ENCODE measurements around the gene QARS1. TPM values are rescaled to one million over a fixed set of nuclear protein-coding genes. Genes with fewer than 3 reads are reported as not detected.
A peak's percentile ranks its signal among the peaks of the same experiment; 100 is the strongest.

QARS1 gene
- total RNA-seq, 4 donors from 2014 or later = 297 to 451 (median 380) TPM

DNA sequence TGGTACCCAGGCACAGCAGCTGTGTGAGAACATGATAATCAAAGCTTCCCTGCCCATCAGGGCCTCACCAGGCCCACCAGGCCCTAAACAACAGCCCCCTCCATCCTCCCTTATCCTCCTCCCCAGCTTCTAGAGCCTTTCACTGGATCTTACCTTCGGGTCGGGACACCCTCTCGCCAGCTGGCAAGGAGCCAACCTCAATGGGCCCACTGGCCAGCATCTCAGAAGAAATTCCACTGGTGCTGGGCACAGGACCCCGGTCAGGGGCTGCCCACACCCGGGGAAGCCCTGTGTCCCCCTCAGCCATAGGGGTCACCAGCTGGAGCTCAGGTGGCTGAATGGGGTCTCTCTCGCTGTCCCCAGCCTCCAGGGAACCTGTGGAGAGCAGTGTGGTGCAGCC, 6.8 kb upstream of the QARS1 start:
- Histone ChIP-seq H3K27me3 (no peaks in the 10 kb centered on the region), H3K27ac (no peak overlapping the region), H3K4me1 (no peaks in the 10 kb centered on the region), H3K36me3 (peaks cover 90% of the 10 kb centered on the region), H3K9me3 (no peaks in the 10 kb centered on the region), H3K4me3 (no peak overlapping the region)
- DNase-seq (ENCODE audit: low spot score in 2 of 2) = no peak
- WGBS = 59% methylated on average over 5 of the region's 6 CpGs
- TF ChIP-seq, protein P1, sequence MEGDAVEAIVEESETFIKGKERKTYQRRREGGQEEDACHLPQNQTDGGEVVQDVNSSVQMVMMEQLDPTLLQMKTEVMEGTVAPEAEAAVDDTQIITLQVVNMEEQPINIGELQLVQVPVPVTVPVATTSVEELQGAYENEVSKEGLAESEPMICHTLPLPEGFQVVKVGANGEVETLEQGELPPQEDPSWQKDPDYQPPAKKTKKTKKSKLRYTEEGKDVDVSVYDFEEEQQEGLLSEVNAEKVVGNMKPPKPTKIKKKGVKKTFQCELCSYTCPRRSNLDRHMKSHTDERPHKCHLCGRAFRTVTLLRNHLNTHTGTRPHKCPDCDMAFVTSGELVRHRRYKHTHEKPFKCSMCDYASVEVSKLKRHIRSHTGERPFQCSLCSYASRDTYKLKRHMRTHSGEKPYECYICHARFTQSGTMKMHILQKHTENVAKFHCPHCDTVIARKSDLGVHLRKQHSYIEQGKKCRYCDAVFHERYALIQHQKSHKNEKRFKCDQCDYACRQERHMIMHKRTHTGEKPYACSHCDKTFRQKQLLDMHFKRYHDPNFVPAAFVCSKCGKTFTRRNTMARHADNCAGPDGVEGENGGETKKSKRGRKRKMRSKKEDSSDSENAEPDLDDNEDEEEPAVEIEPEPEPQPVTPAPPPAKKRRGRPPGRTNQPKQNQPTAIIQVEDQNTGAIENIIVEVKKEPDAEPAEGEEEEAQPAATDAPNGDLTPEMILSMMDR (IDR thresholded peaks at IDR 0.05) = no peak
- TF ChIP-seq POLR2AphosphoS5 (IDR thresholded peaks at IDR 0.05) (no peak), POLR2A (IDR thresholded peaks at IDR 0.05) (no peak), EP300 (IDR thresholded peaks at IDR 0.05) (no peak)

DNA sequence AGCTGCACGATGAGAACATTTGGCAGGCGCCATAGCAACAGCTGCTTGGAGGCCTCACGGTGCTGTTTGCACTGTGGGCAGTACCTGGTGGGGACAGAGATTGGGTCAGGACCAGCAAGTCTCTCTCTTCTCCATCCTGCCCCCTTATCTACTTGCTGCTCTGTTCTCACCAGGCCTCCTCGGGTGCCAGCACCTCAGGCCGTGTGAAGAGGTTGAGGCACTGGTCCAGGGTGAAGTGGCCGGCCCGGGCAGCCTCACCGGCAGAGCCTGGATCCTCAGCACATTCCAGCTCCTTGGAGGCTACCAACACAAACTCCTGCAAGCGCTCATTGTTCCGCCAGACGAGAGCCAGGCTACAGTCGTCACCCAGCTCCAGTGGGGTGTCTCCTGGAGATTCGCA, 6.2 kb upstream of the QARS1 start:
- Histone ChIP-seq H3K27ac (no peak overlapping the region), H3K36me3 (peaks cover 84% of the 10 kb centered on the region), H3K9me3 (no peaks in the 10 kb centered on the region), H3K4me3 (no peak overlapping the region), H3K27me3 (no peaks in the 10 kb centered on the region), H3K4me1 (peaks cover 2% of the 10 kb centered on the region)
- 77% methylated on average over 5 of the region's 13 CpGs for WGBS
- TF ChIP-seq, protein P1 (IDR thresholded peaks at IDR 0.05) = no peak
- TF ChIP-seq EP300 (IDR thresholded peaks at IDR 0.05) (no peak), POLR2A (IDR thresholded peaks at IDR 0.05) (no peak), POLR2AphosphoS5 (IDR thresholded peaks at IDR 0.05) (no peak)
- no peak for DNase-seq (ENCODE audit: low spot score in 2 of 2)

DNA sequence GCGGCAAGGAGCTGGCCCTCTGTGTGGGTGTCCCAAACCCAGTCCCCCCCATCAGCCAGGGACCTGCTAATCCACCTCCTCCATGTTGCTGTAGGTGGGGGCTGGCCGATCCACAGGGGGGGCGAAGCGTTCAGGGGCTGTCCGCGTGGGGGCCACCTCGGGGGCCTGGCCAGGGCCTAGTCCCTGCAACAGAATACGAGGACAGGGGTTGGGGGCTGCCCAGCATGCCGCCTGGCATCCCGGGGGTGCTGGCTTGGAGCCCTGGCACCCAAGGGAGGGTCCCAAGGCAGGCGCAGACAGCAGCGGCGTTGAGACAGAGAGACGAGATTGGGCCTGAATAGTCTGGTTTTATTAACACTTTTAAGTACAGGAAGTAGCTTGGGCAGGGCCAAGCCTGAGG, 3.8 kb upstream of the QARS1 start:
- Histone ChIP-seq H3K9me3 (no peaks in the 10 kb centered on the region), H3K4me3 (no peak overlapping the region), H3K4me1 (peaks cover 21% of the 10 kb centered on the region), H3K27ac (no peak overlapping the region), H3K36me3 (peaks cover 60% of the 10 kb centered on the region), H3K27me3 (no peaks in the 10 kb centered on the region)
- WGBS = 70% methylated on average over 8 of the region's 14 CpGs
- TF ChIP-seq, protein P1 (IDR thresholded peaks at IDR 0.05) = no peak
- TF ChIP-seq POLR2A (IDR thresholded peaks at IDR 0.05) (no peak), EP300 (IDR thresholded peaks at IDR 0.05) (no peak), POLR2AphosphoS5 (IDR thresholded peaks at IDR 0.05) (no peak)
- DNase-seq (ENCODE audit: low spot score in 2 of 2) = no peak

DNA sequence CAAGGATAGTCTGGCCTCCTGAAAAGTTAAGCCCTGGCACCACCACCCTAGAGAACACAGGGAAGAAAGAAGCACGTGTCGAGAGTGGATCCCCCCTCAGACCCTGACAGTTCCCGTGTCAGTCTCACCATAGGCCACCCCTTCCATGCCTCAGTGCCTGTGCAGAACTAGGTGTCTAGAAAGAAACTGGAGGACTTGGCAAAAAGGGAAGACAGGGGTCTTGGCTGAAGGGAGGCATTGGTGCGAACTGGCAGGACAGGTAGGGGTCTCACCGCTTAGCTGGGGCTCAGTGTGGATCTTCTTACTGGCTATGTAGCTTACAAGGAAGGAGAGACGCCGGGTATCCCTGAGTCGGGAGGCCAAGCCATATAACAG, 518 bp downstream of the QARS1 start:
- Histone ChIP-seq H3K4me1 (peaks cover 26% of the 10 kb centered on the region), H3K4me3 (peak overlapping the region; percentile 95), H3K27me3 (no peaks in the 10 kb centered on the region), H3K27ac (peak overlapping the region; percentile 90), H3K9me3 (no peaks in the 10 kb centered on the region), H3K36me3 (peaks cover 58% of the 10 kb centered on the region)
- DNase-seq (ENCODE audit: low spot score in 2 of 2) = no peak
- 8% methylated on average over 8 of the region's 8 CpGs for whole genome bisulfite sequencing
- no peak for TF ChIP-seq EP300 (IDR thresholded peaks at IDR 0.05)
- TF ChIP-seq POLR2AphosphoS5 (IDR thresholded peaks at IDR 0.05) = no peak
- no peak for TF ChIP-seq POLR2A (IDR thresholded peaks at IDR 0.05)
- TF ChIP-seq, protein P1 (IDR thresholded peaks at IDR 0.05) = no peak

DNA sequence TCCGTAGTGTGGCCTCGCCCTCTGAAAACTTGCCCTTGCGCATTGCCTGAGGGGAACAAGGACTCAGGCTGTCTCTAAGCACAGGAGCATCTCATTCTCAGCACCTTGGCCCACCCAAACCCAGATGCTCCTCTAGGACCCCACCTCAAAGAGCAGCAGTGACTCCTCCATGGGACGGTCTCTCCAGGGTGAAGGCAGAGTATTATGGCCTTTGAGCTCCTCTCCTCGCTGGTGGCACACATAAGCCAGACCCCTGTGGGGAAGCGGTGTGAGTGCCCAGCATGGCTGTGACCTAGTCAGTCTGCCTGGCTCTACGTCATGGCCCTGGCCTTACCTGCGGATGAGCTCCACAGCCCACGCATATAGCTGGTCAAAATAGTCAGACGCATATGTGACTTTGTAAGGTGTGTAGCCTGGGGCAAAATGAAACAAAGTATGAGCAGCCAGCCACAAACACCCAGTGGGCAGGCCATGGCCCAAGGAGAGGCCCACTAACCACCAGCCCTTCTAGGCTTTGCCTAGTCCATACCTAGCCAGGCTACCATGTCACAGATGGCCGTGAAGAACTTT, 4.4 kb downstream of the QARS1 start:
- H3K9me3 ChIP-seq = no peaks in the 10 kb centered on the region
- TF ChIP-seq, protein P1 (IDR thresholded peaks at IDR 0.05) = no peak
- TF ChIP-seq EP300 (IDR thresholded peaks at IDR 0.05) = no peak
- TF ChIP-seq POLR2A (IDR thresholded peaks at IDR 0.05) = no peak
- no peaks in the 10 kb centered on the region for H3K27me3 ChIP-seq
- no peak overlapping the region for H3K4me3 ChIP-seq
- 92% methylated on average over 9 of the region's 11 CpGs for WGBS
- H3K36me3 ChIP-seq = peaks cover 64% of the 10 kb centered on the region
- no peak overlapping the region for H3K27ac ChIP-seq
- DNase-seq (ENCODE audit: low spot score in 2 of 2) = no peak
- peaks cover 19% of the 10 kb centered on the region for H3K4me1 ChIP-seq

All from suprapubic skin (tissue), 4 donors.